GM15510 (cell line): ENCODE results near the gene CACNA1D.

ENCODE experiments used
- POLR2A ChIP-seq: IDR thresholded peaks from 3 replicates; pipeline ENCODE4 v1.6.1; 2011; ENCODE audit warnings: borderline replicate concordance; ENCODE audit not compliant: insufficient read length; ENCODE audit errors: extremely low read depth

CACNA1D gene

DNA sequence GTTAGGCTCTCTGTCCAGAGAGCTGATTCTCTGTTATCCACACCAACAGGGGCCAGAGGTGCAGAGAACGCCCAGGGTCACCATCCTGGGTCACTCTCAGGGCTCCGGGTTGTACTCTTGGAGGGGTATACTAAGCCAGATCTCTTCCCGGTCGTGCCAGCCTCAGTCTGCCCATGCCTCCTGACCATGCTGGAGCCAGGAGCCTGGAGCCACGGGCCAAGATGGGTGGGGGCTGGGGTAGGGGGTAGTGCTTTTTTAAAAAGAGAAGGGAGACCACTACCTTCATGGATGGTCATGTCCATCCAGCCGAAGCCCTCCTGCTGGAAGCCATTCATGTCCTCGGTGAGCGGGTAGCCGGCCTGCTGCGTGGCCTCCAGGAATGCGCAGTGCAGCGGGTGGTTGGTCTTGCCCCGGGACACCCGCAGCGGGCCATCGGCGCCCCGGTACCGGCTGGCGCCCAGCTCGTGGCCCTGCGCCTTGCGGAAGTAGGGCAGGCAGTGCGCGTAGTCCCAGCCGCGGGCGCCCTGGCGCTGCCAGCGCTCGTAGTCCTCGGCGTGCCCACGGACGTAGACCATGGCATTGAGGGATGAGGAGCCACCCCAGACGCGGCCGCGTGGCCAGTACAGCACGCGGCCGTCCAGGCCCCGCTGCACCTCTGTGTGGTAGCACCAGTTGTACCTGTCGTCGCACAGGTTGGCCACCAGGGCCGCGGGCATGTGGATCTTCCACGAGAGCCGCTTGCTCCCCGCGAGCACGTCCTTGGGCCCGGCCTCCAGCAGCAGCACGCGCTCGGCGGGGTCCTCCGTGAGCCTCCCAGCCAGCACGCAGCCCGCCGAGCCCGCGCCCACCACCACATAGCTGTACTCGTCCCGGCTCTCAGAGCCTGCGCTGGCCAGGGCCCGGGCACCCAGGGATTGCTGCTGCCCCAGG is 328.9 kb downstream of the CACNA1D start:
- no peak for TF ChIP-seq POLR2A

DNA sequence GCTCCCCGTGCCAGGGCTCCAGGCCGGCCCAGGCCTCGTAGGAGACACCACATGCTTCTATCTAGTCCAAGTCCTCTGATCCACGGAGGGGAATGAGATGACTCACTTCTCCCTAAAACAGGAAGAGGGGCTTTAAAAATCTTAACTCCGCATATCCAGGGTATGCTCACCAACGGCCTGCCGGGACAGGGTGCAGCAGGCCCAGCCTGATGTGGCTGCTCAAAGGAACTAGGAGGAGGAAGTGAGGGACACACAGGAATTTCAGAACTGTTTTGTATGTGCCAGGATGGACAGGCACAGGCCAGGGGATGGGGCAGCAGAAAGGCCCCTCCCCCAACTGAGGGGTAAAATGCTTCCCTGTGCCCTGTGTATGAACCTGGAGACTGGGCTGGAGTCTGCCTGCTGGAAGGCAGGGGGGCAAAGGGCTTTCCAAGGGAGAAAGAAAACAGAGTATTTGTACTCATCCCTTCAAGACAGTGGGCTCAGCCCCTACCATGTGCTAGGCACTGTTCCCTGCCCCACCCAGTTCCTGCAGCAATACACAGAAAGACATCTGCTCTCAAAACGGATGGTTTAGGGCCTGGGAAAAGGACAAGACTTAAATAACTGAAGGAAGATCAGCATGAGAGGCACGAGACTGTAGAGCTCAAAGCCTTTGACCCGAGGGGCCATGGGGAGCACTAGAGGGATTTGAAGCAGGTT is 329.7 kb downstream of the CACNA1D start:
- TF ChIP-seq POLR2A = no peak

DNA sequence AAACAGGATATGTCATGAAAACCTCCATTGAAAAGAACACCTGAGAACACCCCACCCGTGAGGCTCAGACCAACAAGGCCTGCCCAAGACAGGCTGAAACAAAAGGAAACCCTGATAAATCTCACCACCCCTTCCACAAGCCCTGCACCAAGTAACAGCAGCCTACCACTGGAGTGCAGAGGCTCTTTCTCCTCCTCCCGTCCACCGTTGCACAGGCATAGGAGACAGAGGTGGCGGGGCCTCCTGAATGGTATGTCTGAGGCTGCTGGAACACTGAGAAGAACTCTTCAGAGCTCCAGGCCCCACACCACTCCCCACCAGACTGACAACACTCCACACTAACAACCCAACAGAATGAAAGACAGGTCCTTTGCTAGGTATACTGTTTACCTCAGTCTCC is 330.4 kb downstream of the CACNA1D start:
- no peak for TF ChIP-seq POLR2A

DNA sequence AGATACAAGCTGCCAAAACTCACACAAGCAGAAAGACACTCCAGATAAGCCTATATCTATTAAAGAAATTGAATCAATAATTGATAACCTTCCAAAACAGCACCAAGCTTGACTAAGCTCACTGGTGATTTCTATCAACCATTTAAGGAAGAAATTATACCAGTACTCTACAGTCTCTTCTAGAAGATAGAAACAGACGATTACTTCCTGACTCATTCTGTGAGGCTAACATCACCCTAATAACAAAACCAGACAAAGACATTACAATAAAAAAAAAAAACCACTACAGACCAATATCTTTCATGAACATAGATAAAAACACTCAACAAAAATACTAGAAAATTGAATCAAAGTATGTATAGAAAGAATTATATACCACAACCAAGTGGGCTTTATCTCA is 331.6 kb downstream of the CACNA1D start:
- TF ChIP-seq POLR2A = no peak

DNA sequence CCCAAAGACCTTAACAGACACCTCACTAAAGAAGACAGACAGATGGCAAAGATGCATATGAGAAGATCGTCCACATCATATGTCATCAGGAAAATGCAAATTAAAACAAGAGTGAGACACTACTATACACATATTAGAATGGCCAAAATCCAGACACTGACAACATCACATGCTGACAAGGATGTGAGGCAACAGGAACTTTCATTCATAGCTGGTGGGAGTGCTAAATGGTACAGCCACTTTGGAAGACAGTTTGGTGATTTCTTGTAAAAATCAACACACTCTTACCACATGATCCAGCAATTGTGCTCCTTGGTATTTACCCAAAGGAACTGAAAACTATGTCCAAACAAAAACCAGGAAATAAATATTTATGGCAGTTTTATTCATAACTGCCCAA is 334.2 kb downstream of the CACNA1D start:
- no peak for TF ChIP-seq POLR2A

DNA sequence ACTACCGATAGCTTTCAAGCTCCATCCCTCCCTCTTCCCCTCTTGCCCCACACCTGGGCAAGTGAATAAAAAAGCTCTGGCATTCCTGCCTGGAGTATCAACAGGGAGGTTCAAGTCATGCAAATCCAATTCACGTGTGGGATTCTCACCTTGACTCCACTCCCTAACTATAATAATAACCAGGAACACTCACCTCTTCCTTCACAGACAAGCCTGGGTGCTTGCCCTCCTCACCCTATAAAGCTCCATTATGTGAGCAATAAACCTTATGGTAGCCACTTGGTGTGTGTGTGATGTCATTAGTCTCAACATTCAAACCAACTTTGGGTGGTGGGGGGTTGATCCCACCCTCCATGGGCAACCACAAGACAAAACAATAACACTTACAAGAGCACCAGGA is 335.2 kb downstream of the CACNA1D start:
- no peak for TF ChIP-seq POLR2A

DNA sequence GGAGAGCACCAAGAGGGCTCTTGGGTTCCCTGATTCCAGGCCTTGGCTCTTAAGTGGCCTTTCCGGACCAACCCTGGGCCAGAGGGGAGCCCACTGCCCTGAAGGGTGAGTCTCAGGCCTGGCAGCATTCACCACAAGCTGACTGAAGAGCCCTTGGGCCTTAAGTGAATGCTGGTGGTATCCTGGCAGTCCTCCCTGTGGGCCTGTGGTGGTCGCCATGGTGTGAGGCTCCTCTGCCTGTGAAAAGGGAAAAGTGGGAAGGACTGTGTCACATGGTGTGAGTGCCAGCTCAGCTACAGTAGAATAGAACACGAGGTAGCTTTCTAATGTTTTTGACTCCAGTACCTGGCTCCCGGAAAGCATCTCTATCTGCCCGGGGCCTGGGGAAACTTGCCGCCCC is 336.5 kb downstream of the CACNA1D start:
- no peak for TF ChIP-seq POLR2A

DNA sequence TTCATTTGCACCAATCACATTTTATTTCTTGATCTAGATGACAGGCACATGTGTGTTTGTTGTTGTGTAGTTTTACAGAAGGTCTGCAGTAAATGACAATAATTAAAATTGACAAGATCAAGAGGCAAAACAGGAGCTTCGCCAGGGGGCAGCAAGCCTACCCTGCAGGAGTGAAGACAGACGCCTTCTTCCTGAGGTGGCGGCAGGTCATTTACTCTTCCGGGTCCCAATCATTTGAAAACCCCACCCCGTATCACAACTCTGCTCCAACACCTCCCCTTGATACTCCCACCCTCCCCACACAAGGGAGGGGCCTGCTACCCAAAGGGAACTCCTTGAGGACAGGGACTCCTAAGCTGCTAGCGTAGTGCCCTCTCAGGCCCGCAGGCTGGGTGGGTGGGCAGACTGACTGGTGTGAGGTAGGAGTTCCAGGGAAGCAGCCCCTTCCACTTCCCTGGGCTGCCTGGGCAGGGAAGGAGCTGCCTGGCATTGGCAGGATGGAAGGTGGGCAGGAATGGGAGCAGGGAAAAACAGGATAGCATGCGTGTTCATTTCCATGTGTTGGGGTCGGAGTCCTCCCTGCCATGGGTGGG is 338.7 kb downstream of the CACNA1D start:
- TF ChIP-seq POLR2A = no peak

DNA sequence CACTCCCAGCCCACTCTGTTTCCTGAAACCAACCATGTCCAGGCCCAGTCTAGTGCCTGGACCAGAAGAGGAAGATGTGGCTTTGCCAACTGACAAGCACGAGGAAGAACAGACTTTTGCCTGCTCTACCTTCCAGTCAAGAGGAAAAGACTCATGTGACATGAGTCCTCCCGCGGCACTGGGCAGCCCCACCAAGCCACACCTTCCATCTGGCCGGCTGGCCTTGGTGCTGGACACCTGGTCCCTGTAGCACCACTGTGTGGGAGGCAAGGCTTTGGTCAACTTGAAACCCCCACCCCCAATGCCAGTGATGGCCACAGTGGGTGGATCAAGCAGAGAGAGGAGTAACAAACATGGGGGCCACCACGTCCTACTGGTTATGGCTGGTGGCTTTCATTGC is 339.3 kb downstream of the CACNA1D start:
- TF ChIP-seq POLR2A = no peak

DNA sequence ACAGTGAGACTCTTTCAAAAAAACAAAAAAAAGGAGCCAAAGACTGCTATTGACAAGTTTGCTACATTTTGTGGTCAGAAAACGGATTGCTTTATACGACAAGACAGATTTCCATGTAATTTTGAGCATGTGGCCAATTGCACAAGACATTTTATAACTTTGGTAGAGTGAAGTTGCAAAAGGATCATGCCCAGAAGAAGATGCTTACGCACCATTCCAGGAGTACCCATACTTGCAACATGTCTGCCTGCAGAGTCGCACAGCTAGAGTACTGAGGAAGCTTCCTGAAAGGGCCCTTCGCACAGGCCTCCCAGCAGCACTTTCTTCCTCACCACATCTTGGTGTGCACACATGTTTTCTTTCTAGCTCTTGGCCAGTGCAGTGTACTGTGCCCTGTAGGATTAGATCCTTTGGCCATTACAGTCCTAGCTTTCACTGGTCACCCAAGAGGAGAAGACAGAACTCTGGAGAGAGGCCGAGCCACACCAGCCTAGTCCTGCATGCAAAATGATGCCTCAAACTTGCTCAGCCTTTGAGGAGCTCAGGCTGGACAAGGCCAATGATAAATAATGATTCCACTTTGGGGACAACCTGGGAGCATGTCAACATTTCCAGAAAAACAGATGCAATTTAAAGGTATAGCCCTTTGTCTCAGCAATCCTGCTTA is 340.2 kb downstream of the CACNA1D start:
- TF ChIP-seq POLR2A = no peak

DNA sequence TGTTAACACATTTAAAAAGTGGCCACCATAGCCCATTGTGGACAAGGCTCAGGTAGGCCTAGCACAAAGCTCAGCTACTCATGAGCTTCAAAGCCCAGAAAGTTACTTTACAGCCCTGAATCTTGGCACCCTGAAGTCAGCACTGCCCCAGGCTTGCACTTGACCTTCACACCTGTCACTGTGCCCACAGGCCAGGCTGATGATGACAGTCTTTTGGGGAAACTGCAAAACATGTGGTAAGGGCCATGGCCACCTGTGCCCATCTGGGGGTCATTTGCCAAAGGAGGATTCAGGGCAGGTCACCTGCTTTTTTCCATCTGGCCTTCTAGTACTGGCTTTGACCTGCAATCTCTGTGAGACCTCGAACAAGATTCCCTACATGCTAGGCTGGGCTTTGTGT is 340.8 kb downstream of the CACNA1D start:
- no peak for TF ChIP-seq POLR2A

DNA sequence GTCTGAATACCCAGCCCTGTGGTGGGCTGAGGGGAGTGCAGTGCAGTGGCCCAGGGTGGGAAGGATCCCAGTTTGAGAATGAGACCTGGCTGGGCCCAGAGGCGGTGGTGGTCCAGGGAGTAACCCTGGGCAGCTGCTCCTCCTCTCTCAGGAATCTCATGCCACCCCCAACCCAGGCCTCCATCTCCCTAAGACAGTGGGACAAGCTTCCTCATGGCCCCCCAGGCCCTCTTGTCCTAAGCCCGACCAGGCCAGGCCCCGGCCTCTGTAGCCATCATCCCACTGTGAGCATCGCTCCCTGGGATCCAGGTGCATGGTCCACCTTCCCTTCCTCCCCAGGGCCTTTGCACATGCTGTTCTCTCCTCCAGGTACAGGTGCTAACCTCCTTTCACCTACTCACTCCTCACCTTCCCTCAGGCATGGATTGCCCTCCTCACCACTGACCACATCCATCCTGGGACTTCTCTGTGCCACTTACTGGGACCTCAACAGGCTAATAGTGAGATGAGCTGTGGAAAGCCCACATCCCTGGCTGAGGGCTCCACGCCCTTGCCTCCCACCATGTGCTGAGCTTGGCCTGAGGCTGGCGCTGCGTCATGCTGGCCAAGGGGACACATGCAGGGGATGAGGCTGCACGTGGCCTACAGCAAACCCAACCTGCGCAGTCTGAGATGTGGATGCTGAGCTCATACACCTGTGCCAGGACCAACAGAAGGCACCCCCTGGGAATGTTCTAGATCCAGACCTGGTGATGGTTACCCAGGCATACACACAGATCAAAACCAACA is 341.9 kb downstream of the CACNA1D start:
- TF ChIP-seq POLR2A = no peak

DNA sequence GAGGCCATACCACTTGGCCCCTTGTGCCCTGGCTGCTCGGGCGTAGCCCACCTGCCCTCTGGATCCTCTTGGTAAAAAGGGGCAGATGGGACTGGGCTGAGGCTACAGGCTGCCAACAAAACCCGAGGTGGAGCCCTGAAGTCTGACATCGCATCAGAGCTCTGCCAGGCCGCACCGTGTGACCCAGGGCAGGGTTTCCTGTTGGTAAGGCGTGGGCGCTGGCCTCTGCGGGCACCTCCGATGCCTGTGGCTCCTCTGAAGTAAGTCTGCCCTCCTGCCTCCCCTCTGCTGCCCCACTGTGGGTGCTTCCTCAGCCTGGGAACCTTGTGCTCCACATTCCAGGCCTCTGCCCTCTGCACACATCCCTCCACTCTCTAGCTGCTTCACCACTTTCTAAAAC is 342.9 kb downstream of the CACNA1D start:
- no peak for TF ChIP-seq POLR2A

DNA sequence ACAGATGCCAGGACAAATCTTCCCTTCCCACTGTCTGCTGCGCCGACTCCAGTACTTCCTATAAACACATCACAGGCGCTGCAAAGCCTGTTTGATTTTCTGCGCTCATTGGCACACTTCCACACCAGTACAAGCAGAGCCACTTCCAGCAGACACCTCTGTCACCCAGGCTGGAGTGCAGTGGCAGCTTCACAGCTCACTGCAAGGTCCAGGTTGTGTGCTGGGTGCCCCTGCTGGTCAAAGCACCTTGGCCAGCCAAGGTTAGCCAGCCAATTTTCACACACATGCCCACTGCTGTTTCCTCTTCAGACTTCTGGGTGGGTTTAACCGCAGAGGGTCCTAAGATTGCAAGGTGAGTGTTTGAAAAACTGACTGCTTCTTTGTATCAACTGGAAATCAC is 346.9 kb downstream of the CACNA1D start:
- no peak for TF ChIP-seq POLR2A
